ENCODE results near the gene DFFB. TPM values are rescaled to one million over a fixed set of nuclear protein-coding genes. Genes with fewer than 3 reads are reported as not detected.

DFFB gene
- polyA plus RNA-seq, 3 donors: 5.9 to 14.7 (median 6.6) TPM

DNA sequence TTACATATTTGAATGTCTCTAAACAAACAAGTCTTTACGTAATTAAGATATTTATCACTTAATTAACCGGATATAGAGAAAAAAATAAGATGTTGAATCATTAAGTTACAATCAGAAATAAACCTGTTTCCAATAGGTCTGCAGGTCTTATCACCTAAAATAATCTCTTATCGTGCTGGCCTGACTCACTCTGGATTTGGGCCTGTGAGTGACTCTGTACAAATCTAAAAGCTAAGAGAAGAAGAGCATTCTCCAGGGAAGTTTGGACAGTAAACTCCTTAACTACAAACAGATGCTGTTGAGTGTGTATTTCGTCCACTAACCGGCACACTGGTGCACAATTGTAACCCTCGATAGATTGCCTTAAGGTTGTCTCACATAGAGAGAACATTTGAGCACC is 25.6 kb upstream of the DFFB start:
- H3K4me1 ChIP-seq (ENCODE audit: control insufficient read depth in 1 of 2, insufficient read depth in 2 of 2, low read length in 2 of 2): no peaks in the 10 kb centered on the region
- no peaks in the 10 kb centered on the region for H3K79me2 ChIP-seq (ENCODE audit: insufficient read depth, low read length)
- H3K9me3 ChIP-seq (replicated peaks in 1 of 2; ENCODE audit: control insufficient read depth in 1 of 2, insufficient read depth in 1 of 2, low read length in 2 of 2): peaks cover 0 to 4% of the 10 kb centered on the region in 2 donors
- no peak for DNase-seq
- H3K4me1 Mint-ChIP-seq: no peaks in the 10 kb centered on the region
- no CpG with 5 or more reads among the region's 6 CpGs for WGBS (ENCODE audit: insufficient coverage)
- TF ChIP-seq, protein P1, sequence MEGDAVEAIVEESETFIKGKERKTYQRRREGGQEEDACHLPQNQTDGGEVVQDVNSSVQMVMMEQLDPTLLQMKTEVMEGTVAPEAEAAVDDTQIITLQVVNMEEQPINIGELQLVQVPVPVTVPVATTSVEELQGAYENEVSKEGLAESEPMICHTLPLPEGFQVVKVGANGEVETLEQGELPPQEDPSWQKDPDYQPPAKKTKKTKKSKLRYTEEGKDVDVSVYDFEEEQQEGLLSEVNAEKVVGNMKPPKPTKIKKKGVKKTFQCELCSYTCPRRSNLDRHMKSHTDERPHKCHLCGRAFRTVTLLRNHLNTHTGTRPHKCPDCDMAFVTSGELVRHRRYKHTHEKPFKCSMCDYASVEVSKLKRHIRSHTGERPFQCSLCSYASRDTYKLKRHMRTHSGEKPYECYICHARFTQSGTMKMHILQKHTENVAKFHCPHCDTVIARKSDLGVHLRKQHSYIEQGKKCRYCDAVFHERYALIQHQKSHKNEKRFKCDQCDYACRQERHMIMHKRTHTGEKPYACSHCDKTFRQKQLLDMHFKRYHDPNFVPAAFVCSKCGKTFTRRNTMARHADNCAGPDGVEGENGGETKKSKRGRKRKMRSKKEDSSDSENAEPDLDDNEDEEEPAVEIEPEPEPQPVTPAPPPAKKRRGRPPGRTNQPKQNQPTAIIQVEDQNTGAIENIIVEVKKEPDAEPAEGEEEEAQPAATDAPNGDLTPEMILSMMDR (IDR thresholded peaks at IDR 0.05): no peak
- H3K36me3 ChIP-seq (replicated peaks in 1 of 2; ENCODE audit: control insufficient read depth in 1 of 2, insufficient read depth in 2 of 2, low read length in 2 of 2): peaks cover 70 to 97% of the 10 kb centered on the region in 2 donors
- H2AFZ ChIP-seq (ENCODE audit: insufficient read depth, low read depth, low read length, poor library complexity, severe bottlenecking): no peak overlapping the region
- no peak overlapping the region for H3K4me3 Mint-ChIP-seq
- no peaks in the 10 kb centered on the region for H3K27me3 ChIP-seq (ENCODE audit: control insufficient read depth in 2 of 2, insufficient read depth in 2 of 2, low read length in 2 of 2)
- H4K20me1 ChIP-seq (ENCODE audit: insufficient read depth, low read length): no peaks in the 10 kb centered on the region
- no peak overlapping the region for H3K4me2 ChIP-seq (replicated peaks; ENCODE audit: extremely low read depth, low read length, poor library complexity, severe bottlenecking)
- H3K36me3 Mint-ChIP-seq: peaks cover 75 to 82% of the 10 kb centered on the region in 2 donors
- intact Hi-C loops (cut with micrococcal nuclease): no loop called here
- no peak overlapping the region for H3K27ac ChIP-seq (ENCODE audit: low read depth in 1 of 2, low read length in 2 of 2)
- no peak overlapping the region for H3K27ac Mint-ChIP-seq
- no peak overlapping the region for H3K9ac ChIP-seq (ENCODE audit: insufficient read depth, low read length, poor library complexity, severe bottlenecking)
- peaks cover 0 to 1% (median 0%) of the 10 kb centered on the region in 3 donors for H3K27me3 Mint-ChIP-seq (ENCODE audit: low read depth in 3 of 3)
- H3K4me3 ChIP-seq (replicated peaks in 1 of 3; ENCODE audit: low read depth in 2 of 3, low read length in 3 of 3): no peak overlapping the region
- peaks cover 0 to 3% (median 0%) of the 10 kb centered on the region in 7 donors for H3K9me3 Mint-ChIP-seq

GRCh38 chr1:3834701-3835100 is 22.6 kb upstream of the DFFB start:
- H3K4me3 ChIP-seq (replicated peaks in 1 of 3; ENCODE audit: low read depth in 2 of 3, low read length in 3 of 3): no peak overlapping the region
- DNase-seq: no peak
- Mint-ChIP-seq H3K4me3 (no peak overlapping the region), H3K9me3 (peaks cover 15 to 23% (median 18%) of the 10 kb centered on the region in 7 donors), H3K4me1 (no peaks in the 10 kb centered on the region), H3K36me3 (peaks cover 77 to 83% of the 10 kb centered on the region in 2 donors), H3K27me3 (ENCODE audit: low read depth in 3 of 3) (peaks cover 0 to 1% (median 0%) of the 10 kb centered on the region in 3 donors), H3K27ac (no peak overlapping the region)
- H3K4me1 ChIP-seq (ENCODE audit: control insufficient read depth in 1 of 2, insufficient read depth in 2 of 2, low read length in 2 of 2): no peaks in the 10 kb centered on the region
- H3K27me3 ChIP-seq (ENCODE audit: control insufficient read depth in 2 of 2, insufficient read depth in 2 of 2, low read length in 2 of 2): no peaks in the 10 kb centered on the region
- H3K9me3 ChIP-seq (replicated peaks in 1 of 2; ENCODE audit: control insufficient read depth in 1 of 2, insufficient read depth in 1 of 2, low read length in 2 of 2): peaks cover 16 to 23% of the 10 kb centered on the region in 2 donors
- H2AFZ ChIP-seq (ENCODE audit: insufficient read depth, low read depth, low read length, poor library complexity, severe bottlenecking): no peak overlapping the region
- intact Hi-C loops (cut with micrococcal nuclease): no loop called here
- H3K36me3 ChIP-seq (replicated peaks in 1 of 2; ENCODE audit: control insufficient read depth in 1 of 2, insufficient read depth in 2 of 2, low read length in 2 of 2): peaks cover 67 to 97% of the 10 kb centered on the region in 2 donors
- 100% methylated on average over 10 of the region's 10 CpGs for WGBS (ENCODE audit: insufficient coverage)
- TF ChIP-seq, protein P1 (IDR thresholded peaks at IDR 0.05): no peak
- H3K27ac ChIP-seq (ENCODE audit: low read depth in 1 of 2, low read length in 2 of 2): no peak overlapping the region
- no peaks in the 10 kb centered on the region for H4K20me1 ChIP-seq (ENCODE audit: insufficient read depth, low read length)
- H3K4me2 ChIP-seq (replicated peaks; ENCODE audit: extremely low read depth, low read length, poor library complexity, severe bottlenecking): no peak overlapping the region
- H3K79me2 ChIP-seq (ENCODE audit: insufficient read depth, low read length): no peaks in the 10 kb centered on the region
- H3K9ac ChIP-seq (ENCODE audit: insufficient read depth, low read length, poor library complexity, severe bottlenecking): no peak overlapping the region

Measured in CD14-positive monocyte (primary cell).